CMK (cell line): Measurements from ENCODE around the gene CLEC4M.

Experiments
- DNase-seq: peaks from one replicate; pipeline ENCODE4 v3.0.0-alpha.2; 2010; ENCODE audit warnings: low read depth

The CLEC4M gene

GRCh38 chr19:7762719-7763293 lies at the start of gene CLEC4M:
CLEC4M (plus strand) TSS chr19:7763243; CDS start chr19:7763267, 24 bp downstream.
- no peak for DNase-seq

DNA sequence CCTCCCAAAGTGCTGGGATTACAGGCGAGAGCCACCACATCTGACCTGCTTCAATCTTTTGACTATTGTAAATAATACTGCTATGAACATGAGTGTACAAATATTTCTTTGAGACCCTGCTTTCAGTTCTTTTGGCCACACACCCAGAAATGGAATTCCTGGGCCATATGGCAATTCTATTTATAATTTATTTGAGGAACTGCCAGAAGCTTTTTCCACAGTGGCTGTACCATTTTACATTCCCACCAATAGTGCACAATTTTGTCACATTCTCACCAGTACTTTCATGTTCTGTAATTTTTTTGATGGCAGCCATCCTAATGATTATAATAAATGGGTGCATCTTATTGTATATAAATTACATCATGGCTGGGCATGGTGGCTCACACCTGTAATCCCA lies 47.4 kb upstream of the CLEC4M start:
- no peak for DNase-seq

DNA sequence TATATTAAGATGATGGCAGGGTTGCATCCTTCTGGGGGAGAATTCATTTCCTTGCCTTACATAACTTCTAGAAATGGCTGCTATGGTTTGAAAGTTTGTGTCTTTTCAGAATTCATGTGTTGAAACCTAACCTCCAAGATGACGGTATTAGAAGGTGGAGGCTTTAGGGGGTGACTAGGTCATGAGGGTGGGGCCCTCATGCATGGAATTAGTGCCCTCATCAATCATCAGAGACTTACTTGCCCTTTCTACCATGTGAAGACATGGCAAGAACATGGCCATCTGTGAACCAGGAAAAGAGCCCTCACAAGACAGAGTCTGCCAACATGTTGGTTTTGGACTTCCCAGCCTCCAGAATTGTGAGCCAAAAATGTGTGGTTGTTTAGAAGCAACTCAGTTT lies 46.3 kb upstream of the CLEC4M start:
- no peak for DNase-seq

DNA sequence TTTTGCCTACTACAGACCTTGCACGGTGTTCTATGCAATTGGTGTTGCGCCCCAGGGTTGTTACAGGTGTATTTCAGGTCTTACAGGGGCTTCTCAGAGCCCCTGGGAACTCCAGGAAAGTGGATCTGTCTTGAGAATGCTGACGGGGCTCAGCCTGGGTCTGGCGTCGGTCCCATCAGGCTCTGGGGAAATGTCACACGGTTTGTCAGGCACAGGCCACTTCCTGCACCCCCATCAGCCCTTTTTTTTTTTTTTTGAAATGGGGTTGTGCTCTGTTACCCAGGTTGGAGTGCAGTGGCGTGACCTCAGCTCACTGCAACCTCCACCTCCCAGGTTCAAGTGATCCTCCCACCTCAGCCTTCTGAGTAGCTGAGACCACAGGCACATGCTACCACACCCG lies 44.4 kb upstream of the CLEC4M start:
- DNase-seq, result no peak

DNA sequence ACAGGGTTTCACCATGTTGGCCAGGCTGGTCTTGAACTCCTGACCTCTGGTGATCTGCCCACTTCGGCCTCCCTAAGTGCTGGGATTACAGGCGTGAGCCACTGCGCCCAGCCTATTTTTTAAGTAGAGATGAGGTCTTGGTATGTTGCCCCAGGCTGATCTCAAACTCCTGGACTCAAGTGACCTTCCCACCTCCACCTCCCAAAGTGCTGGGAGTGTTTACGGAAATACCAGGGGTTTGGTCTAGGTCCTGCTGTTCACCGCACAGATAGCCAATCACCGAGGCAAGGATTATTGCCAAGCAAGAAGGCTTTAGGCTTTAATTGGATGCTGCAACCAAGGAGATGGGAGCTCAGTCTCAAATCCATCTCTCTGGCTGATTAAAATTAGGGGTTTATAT lies 42.7 kb upstream of the CLEC4M start:
- DNase-seq, result no peak

GRCh38 chr19:7722231-7722651 lies 40.8 kb upstream of the CLEC4M start:
- no peak for DNase-seq

DNA sequence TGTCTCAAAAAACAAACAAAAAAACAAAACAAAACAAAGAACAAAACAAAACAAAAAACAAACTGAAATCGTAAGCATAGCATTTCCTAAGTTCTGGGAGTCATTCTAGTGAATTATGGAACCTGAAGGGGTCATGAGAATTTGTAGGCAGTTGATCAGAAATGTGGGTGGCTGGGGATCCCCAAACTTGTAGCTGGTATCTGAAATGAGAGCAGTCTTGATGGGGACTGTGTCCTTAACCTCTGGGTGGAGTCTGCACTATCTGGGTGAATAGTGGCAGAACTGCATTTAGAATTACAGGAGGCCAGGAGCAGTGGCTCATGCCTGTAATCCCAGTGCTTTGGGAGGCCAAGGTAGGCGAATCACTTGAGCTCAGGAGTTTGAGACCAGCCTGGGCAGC lies 37.3 kb upstream of the CLEC4M start:
- DNase-seq, result no peak

GRCh38 chr19:7729211-7729610 lies 33.8 kb upstream of the CLEC4M start:
- DNase-seq, result no peak

DNA sequence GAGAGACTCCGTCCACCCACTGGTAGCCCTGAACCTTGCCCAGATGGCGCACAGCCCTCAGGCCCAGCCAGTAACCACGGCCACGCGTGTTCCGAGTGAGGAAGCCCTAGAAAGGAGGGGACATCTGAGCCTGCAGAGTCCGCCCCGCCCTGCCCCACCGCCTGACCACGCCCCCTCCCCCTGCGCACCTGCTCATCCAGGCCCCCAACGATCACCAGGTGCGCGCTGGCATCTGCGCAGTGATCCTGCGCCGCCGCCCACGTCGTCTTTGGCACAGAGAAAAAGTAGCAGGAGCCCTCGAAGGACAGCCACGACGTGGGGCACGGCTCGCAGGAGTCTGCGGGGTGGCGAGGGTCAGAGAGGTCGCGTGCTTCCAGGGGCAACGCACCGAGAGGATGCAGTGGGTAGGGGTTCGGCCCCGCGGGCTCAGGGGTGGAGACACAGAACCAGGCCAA lies 33.2 kb upstream of the CLEC4M start:
- no peak for DNase-seq

DNA sequence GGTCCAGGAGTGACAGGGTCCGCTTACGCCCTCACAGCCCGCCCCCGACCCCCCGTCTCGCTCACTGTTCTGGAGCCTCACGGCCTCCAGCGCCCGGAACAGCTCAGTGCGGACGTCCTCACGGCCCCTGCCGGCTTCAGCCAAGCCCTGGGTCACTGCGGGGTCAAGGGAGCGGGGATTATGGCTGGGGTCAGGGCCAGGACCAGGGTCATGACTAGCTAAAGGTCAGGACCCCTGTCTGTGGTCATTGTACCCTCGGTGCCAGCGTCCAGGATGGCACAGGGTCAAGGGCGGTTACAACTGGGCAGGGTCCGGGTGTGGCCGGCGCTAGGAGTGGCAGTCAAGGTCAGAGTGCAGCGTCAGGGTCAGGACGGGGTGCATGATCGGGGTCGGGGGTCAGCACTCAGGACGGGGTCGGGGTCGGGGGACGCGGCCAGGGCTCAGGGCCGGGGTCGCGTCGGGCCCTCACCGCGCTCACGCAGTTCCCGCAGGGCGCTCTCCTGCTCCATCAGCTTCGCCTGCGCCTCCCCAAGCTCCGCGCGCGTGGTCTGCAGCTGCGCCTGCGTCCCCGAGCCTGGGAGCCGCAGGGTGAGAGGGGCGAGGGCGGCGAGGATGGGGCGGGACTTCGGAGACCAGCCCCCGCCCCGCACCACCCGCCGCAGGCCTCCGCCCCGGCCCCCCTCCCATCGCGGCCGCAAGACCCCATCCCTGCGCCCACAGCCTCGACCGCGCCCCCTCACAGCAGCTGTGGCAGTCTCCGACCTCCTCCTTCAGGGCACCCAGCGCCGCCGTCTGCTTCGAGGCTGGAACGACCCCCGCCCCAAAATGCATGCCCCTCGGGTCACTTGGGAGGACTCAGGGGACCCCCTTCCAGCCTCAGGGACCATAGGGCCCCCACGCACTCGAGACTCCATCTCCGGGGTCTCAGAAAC lies 32.5 kb upstream of the CLEC4M start:
- no peak for DNase-seq

- DNase-seq, result no peak
Observed at GRCh38 chr19:7731218-7731595, 31.8 kb upstream of the CLEC4M start.

DNA sequence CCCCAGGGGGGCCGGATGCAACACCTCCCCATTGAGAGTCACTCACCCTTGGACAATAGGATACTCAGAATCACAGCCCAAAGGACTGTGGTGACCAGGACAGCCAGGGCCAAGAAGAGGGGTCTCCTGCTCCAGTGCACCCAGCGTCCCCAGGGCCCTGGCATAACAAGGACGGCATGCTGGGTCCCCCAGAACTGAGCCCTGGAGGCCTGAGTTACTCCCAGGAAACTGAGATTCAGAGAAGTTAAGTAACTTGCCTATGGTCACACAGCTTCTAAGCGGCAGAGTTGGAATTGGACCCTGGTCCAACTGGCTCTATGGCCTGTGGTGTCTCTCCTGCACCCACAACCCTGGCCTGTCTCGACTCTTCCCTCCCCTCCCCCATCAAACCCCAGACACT lies 31.4 kb upstream of the CLEC4M start:
- DNase-seq, result no peak

DNA sequence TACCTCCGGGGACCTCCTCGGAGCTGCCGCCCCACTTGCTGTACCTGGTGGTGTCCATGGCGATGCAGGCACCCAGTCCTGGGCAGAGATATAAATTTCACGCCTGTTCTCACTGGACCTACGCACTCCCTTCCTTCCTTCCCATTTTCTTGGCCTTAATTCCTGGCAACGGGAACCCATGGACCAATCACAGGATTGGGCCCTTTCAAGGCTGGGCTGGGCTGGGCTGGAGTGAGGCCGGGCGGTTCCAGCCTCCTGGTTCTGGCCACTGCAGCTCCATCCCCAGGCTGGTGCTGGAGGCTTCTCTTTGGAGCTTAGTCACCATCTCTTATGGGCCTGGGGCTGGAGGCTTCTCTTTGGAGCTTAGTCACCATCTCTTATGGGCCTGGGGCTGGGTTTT lies 31.0 kb upstream of the CLEC4M start, which contains the start of gene CLEC4G:
CLEC4G (minus strand) TSS at position 66 of the 400 bp plus-strand sequence; CDS start at position 58, 8 bp downstream.
- DNase-seq, result no peak

DNA sequence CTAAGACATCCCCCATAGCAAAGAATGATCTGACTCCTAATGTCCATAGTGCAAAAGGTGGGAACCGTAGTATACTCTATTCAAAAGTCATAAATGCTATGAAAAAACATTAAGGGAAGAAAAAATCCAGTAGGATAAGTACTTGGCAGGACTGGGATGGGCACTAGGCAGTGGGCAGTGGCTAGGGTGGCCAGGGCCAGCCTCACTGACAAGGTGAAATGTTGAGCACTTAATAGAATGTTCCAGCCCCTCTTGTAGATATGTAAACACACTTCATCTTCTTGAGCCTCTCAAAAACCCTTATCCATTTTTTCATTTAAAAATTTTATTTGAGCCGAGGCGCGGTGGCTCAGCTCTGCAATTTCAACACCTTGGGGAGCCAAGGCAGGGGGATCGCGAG lies 29.7 kb upstream of the CLEC4M start:
- no peak for DNase-seq

- no peak for DNase-seq
Observed at GRCh38 chr19:7734220-7735203, 28.5 kb upstream of the CLEC4M start.

DNA sequence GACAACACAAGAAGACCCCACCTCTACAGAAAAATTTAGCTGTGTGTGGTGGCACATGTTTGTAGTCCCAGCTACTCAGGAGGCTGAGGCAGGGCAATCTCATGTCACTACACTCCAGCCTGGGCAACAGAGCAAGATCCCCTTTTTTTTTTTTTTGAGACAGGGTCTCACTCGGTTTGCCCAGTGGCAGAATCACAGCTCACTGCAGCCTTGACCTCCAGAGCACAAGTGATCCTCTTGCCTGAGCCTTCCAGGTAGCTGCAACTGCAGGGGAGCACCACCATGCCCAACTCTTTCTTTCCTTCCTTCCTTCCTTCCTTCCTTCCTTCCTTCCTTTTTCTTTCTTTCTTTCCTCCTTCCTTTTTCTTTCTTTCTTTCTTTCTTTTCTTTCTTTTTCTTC lies 26.9 kb upstream of the CLEC4M start:
- no peak for DNase-seq

- DNase-seq, result no peak
Observed at GRCh38 chr19:7737215-7737614, 25.8 kb upstream of the CLEC4M start.

DNA sequence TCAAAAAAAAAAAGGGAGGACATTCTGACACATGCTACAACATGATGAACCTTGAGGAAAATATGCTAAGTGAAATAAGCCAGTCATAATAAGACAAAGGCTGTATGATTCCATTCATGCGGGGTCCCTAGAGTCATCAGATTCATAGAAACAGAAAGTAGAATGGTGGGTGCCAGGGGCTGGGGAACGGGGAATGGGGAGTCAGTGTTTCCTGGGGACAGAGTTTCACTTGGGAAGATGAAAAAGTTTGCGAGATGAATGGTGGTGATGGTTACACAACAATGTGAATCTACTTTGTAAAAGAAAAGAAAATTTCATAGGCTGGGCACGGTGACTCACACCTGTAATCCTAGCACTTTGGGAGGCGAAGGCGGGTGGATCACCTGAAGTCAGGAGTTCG lies 25.0 kb upstream of the CLEC4M start:
- DNase-seq, result no peak

DNA sequence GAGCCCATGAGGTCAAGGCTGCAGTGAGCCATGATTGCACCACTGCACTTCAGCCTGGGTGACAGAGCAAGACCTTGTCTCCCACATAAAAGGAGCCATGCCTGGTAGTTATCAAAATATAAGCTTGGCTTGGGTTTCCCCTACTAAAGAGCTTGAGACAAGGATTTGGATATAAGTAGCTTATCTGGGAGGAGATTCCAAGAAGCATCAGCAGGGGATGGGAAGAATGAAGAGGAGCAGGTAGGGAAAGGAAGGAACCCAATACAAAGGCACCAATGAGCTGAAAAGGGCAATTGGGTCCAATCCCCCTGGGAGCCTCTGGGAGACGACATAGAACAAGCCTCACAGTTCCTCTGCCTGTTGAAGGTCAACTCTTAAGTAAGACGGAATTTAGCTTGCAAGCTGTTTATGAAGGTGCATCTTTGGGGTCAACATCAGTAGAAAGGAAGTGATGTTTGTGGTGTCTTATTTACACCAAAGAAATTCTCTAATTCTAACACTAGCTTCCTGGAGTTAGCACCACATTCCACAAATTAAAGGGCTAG lies 23.8 kb upstream of the CLEC4M start:
- no peak for DNase-seq

DNA sequence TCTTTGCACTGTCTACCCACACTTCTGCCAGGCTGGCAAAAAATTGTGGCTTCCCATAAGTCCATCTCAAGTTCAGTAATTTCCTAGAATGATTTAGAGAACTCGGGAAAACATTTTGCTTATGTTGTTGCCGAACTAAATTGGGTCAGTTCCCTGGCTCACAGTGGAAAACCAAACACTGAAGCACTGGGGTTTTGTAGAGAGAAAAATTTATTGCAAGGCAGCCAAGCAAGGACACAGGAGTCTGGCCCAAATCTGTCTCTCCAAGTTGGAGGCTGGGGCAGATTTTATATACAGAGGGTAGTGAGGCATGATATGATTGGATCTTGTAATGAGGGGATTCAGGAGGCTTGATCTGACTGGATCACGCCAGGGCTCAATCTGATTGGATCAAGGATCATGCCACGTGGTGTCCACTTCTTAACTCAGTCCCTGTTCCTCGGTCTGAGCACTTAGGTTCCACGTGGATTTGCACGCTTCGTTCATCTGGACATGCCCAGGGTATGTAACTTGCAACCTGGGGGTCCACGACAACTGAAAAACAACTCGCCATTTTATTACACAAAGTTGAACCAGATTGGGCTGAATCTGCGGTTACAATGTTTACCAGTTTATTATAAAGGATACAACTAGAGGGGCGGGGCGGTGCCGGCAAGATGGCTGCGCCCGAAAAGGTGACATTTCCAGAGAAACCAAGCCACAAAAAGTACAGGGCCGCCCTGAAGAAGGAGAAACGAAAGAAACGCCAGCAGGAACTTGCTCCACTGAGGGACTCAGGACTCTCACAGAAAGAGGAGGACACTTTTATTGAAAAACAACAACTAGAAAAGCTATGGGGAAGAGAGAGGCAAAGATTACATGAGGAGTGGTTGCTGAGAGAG lies 23.0 kb upstream of the CLEC4M start:
- no peak for DNase-seq

DNA sequence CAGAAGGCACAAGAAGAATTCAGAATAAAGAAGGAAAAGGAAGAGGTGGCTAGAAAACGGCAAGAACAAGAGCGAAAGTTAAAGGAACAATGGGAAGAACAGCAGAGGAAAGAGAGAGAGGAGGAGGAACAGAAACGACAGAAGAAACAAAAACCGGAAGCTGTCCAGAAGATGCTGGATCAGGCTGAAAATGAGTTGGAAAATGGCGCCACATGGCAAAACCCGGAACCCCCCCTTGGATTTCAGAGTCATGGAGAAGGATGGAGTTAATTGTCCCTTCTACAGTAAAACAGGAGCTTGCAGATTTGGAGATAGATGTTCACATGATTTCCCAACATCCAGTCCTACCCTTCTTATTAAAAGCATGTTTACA lies 22.4 kb upstream of the CLEC4M start:
- no peak for DNase-seq
